ENCODE results near the gene NOXA1. TPM values are rescaled to one million over a fixed set of nuclear protein-coding genes. Genes with fewer than 3 reads are reported as not detected.

Gene NOXA1
- total and polyA plus RNA-seq, 9 of the 15 experiments (the other 6 are each of a cell fraction or from before 2014, with no cell fraction given), result 0.07 to 1.2 (median 0.20) TPM; not detected in 4

GRCh38 chr9:137426018-137426681 lies 3.0 kb downstream of the NOXA1 start:
- no peak overlapping the region for H3K27ac ChIP-seq (ENCODE audit: extremely low read depth, low read depth, low read length)
- WGBS (ENCODE audit: insufficient coverage, low coverage, missing lambda C conversion rate), result 71% methylated on average over 17 of the region's 18 CpGs
- no peaks in the 10 kb centered on the region for H3K36me3 ChIP-seq (ENCODE audit: control insufficient read depth, insufficient read depth, low read length)
- H3K27me3 ChIP-seq (ENCODE audit: control insufficient read depth in 2 of 2, insufficient read depth in 2 of 2, low read length in 2 of 2), result no peaks in the 10 kb centered on the region
- peaks cover 19% of the 10 kb centered on the region for H3K79me2 ChIP-seq (ENCODE audit: control insufficient read depth, insufficient read depth, low read length)
- no peak for ATAC-seq
- BruUV-seq (replicated peaks), result no TSS peak
- ChIA-PET POLR2A (interaction anchor here (0.6 to 3.4 kb wide), 6 partner anchors 10 to 1313 kb away, joined by 3 to 21 read pairs (median 4); partner anchors contain the start of gene NRARP), CTCF (ENCODE audit: low intra/inter-chr PET ratio) (interaction anchor here (0.7 to 2.1 kb wide), 2 partner anchors 19 to 20 kb away, joined by 3 to 4 read pairs; no protein-coding TSS in a partner anchor)
- no peaks in the 10 kb centered on the region for H3K9me3 ChIP-seq (replicated peaks; ENCODE audit: control insufficient read depth, insufficient read depth, low read depth, low read length)
- peaks cover 34 to 77% of the 10 kb centered on the region in 2 experiments for H3K4me1 ChIP-seq (replicated peaks in 1 of 2; ENCODE audit: control insufficient read depth in 2 of 2, insufficient read depth in 2 of 2, low read length in 2 of 2)
- no peak for DNase-seq (ENCODE audit: extremely low read depth in 1 of 4, low spot score in 3 of 4)
- intact Hi-C loops (cut with micrococcal nuclease) (loop anchor here (10.0 kb wide), 1 partner anchor 121 kb away; the partner anchor contains the start of gene NRARP), in situ Hi-C loops (cut with MboI) (no loop called here)
- H2AFZ ChIP-seq (ENCODE audit: low read depth, low read length), result no peak overlapping the region
- H3K9me1 ChIP-seq (ENCODE audit: control insufficient read depth, insufficient read depth, low read length), result no peaks in the 10 kb centered on the region
- no peak overlapping the region for H3K4me3 ChIP-seq
- peak overlapping the region in 1 of 2 experiments; percentile 9; a peak in 2 of 4 replicates for H3K9ac ChIP-seq (ENCODE audit: insufficient read depth in 1 of 2, low read depth in 2 of 2, low read length in 2 of 2)
- no peak for FAIRE-seq
- TF ChIP-seq ZNF263 (CRISPR knock-in tag; IDR thresholded peaks at IDR 0.05; ENCODE audit: borderline replicate concordance) (peak; percentile 68), ZBTB7A (IDR thresholded peaks at IDR 0.05; ENCODE audit: borderline replicate concordance, control insufficient read depth, low read depth, low read length) (peak; percentile 44; the same call in 1 of the 2 replicates), PHF21A (IDR thresholded peaks at IDR 0.05; ENCODE audit: borderline replicate concordance, low read depth) (no peak)
- H3K4me2 ChIP-seq (ENCODE audit: insufficient read depth, low read length), result peak overlapping the region; percentile 6; the same call in 1 of the 2 replicates
- no peaks in the 10 kb centered on the region for H4K20me1 ChIP-seq (replicated peaks; ENCODE audit: control insufficient read depth, insufficient read depth, low read length)
